CD4-positive, alpha-beta T cell treated with Interleukin-21 for 1 hour (primary cell): ENCODE measurements around the gene PHF12.

Source experiments
- DNase-seq: peaks from one replicate; pipeline ENCODE4 v3.0.0-alpha.2; 2020

Gene PHF12

DNA sequence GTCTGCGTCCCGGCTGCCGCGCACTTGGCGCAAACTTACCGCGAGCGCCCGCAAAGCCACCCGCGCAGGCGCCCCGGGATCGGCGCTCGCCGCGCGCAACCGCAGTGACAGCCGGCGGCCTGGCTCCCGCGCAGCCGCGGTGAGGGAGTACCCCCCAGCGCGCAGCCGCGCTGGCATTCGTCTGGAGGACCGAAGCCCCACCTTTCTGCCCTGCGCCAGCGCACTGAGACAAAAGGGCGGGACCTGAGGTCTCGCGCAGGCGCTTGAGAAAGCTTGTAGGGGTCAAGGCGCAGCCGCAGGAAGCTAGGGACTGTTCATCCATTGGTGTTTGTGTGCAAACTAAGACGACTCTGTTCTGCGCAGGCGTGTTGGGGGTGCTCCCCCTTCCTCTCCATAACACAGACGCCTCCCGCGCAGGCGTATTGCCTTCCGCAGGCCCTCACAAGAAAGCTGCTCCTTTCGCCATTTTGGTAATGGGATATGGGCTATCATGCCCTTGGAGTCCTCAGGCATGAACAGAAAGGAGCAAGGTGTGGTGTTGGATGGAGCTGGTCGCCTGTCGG, at the start of gene PHF12:
PHF12 (minus strand) TSS at position 91 of the 563 bp plus-strand sequence. CDS start 558 bp downstream, outside the sequence.
- peak; percentile 100 for DNase-seq

DNA sequence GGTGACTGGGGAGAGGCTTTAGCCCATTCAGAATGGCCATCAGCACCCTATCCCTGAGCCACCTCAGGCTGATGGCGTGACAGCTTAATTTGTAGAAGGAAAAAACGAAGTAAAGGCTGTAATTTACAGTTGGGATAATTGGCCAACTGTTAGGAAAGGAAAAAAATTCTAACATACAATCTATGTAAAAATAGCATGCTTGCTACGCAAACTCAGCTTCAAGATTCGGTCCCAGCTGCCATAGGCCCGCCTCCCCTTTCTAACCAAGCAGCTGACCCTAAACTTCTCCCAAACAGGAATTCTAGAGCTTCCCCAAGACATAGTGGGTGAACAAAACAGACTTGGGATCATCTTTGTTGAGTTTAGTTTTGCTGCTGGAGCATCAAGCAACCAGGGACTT, 49.7 kb upstream of the PHF12 start:
- DNase-seq = no peak

DNA sequence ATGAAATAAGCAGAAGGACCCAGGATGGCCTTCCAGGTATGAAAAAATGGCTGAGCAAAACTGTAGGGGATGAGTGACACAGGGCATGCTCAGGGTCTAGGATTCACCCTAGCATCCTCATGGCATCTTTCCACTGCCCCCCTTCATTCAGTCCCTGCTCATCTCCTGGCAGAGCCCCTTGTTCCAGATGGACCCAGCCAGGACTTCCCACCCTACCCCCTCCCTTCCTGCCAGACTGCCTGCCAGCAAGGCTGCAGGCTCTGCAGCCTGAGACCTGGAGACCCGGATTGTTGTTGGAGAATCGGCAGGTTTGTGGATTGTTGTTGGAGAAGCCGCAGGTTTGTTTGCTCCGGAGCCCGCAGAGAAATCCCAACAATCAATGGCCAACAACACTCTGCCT, 47.9 kb upstream of the PHF12 start:
- no peak for DNase-seq

DNA sequence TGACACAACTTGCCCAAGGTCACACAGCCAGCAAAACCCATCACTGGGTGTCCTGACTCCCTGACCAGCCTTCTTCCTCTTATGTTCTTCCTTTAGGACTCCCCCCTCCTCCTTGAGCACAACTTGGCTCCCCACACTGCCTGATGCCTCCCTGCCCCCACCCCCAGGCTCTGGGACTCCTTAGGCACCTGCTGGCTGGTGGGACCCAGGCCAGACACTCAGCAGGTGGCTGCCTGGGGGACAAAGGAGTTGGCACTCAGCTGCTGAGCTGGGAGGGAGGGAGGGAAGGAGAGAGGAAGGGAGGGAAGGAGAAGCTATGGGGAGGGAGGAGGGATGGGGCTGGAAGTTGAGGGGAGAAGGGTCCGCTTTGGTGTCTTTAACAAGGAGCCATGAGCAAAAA, 46.5 kb upstream of the PHF12 start:
- no peak for DNase-seq

DNA sequence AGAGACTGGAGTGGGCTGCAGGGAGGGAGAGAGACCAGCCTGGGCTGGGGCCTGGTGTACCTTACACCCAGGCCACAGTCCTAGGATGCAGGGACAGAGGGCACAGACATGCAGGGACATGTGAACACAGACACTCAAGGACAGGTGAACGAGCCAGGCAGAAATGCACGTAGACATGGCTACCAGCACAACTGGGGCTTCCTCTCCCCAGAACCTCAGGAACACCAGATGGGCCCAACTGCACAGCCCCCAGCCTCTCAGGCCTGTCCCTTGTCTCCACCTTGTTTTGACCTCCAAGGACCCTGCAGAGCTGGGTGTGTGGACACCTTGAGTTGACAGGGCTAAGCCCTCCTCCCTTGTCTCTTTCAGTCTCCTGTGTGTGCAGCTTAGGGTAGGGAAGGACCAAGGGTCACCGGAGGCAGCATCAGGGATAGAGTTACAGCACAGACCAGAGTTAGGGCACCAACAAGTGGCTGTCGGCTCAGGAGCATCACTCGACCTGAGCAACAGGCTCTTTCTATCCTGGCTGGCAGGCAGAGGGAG, 45.3 kb upstream of the PHF12 start:
- no peak for DNase-seq

DNA sequence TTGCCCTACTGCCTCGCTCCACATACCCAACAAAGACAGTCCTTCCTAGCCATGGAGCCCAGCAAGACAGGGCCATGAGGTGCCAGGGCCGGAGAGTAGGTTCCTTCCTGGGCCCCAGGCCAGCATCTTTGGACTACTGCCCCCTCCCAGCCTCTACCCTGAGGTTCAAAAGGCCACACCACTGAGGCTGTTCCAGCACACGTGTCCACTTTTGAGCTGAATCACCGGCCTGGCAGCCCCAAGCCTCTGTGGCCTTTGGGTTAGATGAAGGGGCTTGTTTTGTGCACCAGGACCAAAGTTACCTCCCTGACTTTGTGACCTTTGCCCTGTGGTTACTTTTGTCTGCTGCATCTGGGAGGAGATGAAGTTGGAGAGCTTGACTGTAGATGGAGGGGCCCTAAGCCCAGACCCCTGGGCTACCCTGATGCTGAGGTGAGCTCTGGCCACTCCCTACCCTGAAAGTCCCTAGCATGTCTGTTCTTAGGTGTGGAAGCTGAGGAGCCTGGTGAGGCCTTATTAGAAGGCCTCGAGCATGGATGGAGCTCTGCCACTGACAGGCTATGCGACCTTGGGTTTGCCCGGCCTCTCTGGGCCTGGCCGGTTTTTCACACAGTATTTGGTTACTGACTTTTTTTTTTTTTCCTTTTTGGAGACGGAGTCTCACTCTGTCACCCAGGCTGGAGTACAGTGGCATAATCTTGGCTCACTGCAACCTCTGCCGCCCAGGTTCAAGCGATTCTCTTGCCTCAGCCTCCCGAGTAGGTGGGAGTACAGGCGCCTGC, 42.5 kb upstream of the PHF12 start:
- no peak for DNase-seq

DNA sequence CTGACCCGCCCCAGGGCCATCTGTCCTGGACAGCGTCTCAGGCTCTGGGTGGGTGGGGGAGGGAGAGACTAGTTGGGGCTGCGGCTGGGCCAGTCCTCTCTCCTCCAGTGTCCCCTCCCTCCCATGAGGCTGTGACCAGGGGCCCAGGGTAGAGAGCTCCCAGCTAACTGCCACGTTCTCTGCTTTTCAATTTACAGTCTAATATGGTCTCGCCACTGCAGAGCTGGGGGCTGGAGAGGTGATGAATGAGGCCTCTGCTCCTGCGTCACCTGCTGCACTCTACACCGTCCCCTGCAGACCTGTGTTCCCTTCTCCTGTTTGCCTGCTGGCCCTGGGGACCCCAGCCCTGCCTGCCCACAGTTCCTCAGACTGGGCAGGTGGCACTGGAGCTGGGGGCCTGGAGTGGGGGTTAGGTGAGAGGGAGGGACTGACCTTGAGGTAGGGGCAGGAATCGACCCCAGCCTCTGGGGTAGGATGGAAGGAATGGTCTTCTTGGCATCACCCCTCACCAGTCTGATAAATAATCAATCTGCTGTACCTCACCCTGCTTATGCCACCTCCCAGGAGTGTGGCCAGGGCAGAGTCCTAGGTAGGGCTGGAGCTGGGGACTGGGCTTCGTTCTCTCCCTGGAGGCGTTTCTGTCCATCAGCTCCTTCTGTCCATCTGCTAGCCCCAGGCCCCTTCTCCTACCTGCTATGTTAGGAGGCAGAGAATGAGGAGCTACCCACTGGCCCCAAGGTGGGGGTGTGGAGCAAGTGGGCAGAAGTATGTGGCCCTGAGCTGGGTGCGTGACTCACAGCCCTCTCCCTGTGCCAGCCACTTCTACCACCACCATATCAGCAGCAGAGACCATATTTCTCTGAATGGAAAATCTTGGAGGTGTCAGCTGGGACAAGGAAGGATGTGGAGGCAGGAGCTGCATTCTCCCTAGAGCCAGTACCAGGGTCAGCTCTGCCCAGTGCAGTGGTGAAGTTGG, 41.6 kb upstream of the PHF12 start:
- DNase-seq = no peak

DNA sequence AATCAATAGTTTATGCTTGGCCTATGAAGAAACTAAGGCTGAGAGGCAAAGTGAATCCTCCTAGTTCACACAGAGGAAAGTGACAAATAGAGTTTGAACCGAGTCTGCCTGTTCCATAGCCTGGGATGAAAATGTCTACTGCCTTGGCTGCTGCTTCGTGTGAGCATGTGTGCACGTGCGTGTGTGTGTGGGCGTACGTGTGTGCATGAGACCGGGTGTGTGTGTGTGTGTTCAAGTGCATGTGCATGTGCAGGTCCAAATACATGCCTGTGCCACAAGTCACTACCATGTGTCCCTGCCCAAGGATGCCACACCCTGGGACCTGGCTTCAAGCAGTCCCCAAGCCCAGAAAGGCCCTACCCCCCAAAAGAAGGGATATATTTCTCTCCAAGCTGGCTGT, 40.9 kb upstream of the PHF12 start:
- no peak for DNase-seq

DNA sequence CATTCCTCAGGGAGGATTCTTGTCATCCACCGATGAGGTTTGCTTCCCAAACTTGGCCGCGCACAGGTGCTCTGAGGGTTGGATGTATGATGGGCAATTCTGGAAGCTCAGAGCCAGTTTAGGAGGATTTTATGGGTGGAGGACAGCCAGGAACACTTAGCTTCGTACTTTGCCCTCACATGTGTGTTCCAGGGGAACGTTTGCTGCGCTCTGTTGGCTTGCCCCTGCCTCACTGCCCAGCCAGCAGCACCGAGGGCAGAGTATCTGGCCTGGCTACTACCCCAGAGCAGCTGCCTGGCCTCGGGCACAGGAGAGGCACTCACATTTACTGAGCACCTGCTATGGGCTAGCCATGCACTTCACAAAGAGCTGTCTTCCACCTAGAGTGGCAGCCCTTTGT, 40.5 kb upstream of the PHF12 start:
- no peak for DNase-seq

DNA sequence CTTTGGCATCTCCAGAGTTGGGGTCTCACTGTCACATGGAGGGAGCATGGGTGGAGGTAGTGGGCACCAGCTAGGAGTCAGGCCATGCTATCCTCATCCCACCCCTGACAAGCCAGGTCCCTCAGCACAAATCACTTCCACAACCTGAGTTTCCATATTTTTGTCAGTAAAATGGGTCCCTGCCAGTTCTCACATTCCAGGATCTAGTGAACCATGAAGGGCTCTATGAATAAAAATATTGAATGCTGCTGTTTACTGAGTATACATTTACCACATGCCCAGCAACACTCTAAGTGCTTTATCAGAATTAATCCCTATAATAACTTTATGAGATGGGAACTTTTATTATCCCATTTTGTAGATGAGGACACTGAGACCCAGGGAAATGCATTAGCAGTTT, 37.7 kb upstream of the PHF12 start:
- DNase-seq = no peak

DNA sequence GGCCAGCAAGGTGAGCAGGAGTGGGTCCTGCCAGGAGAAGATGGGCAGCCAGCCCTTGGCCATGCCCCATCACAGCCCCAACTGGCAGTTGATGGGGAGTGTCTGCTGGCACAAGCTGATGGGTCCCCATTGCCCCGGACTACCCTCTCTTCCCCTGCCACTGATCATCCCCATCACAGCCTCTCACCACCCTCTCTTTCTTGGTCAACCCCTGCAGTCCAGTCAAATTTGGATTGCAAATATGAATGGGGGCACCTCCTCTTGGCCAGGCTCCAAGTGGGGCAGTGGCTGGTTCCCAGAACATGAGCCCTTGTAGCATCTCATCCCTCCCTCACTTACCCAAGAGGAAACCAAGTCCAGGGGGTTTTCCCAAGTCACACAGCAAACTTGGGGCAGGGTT, 37.2 kb upstream of the PHF12 start:
- no peak for DNase-seq

DNA sequence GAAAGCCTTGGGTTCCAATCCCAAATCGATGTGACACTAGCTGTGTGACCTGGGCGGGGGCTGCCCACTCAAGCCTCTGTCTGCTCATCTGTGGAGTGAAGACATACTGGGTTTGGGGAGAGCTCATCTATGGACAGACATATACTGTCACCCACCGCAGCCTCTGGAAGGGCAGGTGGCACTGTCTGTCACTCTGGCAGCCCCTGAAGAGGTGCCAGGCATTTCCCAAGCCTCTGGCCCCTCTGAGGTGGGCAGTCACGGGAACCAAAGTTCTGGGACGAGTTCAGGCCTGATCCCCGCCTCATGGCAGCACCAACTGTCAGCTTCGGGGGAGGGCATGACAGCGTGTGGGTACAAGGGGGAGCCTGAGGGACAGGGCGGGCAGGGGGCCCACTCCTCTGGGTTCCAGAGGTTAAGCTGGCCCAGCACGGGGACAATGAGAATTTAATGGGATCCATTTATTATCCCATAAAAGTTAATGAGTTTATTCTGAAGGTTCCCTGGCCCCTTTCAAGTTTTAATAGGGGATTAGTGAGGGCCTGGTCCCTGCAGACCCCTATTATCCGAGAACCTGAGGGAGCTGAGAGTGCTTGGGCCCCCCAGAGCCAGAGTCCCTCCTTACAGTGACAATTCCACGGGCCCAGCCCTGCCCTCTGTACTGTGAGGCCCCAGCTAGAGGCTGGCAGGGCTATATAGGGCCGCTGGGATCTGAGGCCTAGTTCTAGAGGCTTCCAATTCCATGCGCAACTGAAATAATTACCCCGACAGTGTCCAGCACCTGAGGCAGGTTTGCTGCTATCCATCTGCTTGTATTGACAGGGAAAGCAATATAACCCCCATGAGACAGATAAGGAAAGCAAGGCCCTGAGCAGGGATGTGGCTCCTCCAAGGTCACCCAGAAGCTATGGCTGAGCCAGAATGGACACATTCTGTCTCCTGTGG, 35.7 kb upstream of the PHF12 start:
- DNase-seq = no peak

DNA sequence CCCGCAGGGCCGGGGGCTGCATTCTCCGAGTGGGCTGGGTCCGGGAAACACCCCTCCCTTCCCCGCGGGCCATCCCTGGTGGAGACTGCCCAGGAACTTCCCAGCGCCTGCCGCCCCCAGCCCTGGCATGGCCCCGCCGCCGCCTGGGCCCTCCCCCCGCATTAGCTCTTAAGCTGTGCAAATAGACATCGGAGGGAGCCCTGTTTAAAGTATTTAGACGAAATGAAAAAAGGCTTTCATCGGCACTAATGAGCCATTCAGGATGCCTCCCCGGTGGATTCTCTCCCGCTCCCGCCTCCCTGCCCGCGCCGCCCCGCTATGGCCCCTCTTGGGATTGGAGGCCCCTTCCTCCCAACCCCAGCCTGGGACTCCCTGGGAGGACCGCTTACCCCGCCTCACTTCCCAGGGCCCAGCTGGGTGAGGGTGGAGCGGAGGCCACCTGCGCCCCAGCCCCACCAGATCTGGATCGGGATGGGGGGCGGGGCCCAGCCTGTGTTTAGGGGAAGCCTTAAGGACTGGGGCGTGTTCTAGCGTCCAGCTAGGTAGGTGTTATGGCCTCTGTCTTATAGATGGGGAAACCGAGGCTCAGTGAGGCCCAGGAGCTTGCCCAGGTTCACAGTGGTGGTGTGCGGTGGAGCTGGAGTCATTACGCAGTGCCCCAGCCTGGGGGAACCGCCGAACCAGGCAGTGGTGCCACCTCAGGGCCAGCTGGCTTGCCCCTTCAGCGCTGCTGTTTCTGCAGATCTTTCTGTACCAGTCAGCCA, 34.8 kb upstream of the PHF12 start:
- no peak for DNase-seq

DNA sequence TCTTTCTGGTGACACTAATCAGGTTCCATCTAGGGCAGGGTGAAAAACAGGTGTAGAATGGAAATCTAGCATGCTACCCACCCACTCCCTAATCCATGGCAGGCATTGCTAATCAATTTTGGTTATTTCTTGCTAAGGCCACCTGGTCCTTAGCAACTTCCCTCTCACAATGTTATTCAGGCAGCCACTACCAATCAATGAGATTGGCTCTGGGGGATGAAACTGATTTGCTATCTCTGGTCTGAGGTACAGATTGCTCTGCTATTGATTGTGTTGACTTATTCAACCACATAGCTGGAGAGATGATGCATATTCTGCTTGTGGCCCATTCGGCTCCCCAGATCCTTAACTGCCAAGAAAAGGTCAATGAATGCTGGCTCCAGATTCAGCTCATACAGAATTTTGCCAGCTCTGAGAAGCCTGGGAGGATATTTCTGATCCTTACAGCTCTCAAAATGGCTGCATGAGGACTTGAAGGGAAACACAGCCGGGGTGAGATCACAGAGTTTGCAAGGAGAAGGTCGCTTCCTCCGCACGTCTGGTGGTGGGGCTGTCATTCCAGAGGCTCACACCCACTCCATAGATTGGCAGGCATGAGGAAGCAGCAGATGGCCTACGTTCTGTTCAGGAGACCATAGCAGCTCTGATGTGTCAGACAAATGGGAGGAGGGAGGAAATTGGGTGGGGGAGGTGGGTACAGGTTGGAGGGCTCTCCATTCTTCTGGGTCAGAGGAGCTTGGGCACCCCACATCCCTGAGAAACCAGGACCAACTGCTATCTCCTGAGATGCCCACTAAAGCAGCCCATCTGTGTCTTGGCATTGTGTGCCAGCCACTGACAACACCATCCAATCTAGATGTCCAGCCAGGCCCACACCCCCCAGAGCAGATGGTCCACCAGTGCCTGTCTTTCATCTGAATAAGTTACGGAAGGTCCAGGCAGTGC, 32.2 kb upstream of the PHF12 start:
- no peak for DNase-seq

DNA sequence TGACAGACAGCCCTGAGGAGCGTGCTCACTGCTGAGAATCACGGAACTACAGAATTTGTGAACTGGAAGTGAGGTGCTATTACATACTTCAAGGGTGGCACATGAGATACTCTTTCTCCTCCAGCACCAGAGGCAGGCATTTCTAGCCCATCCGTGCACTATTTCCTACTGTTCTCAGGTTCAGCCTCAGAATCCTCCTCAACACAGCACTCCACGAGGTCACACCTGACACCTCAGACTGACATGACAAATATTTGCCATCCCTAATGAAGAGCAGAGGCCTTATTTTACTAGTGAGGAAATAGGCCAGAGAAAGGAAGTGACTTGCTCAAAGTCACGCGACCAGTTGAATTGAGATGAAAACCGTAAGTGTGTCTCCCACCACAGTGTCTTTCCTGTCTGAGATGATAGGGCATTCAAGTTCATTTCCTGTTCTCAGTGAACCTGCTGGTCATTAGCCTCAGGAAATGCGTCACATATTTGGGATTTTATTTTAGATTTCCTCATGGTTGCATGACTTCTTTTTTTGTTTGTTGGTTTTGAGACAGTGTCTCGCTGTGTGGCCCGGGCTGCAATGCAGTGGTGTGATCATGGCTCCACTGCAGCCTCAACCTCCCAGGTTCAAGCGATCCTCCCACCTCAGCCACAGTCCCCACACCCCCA, 30.9 kb upstream of the PHF12 start:
- DNase-seq = peak; percentile 89

DNA sequence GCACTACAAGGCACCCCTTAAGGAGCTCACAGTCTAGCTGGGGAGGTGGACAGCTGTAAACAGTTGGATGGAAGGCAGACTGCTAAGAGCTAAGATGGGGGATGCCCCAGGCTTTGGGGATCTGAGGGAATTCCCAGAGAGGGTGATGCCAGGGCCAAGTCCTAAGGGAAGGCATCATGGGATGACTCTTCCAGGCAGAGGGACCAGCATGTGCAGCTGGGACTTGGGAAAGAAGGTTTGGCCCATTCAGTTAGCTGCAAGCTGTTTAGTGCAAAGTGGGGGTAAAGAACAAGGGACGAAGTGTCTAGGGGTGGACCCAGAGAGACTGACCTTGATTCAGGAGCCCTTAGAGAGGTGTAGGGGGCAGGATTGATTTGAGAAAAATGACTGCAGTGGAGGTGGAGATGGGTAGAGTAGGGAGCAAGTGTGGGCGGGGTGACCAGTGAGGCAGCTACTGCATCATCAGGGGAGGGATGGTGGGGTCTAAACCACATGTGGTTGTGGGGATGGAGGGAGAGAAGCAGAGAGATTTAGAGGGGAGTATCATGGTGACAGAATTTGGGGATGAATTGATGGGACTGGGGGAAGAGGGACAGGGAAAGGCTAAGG, 27.1 kb upstream of the PHF12 start:
- no peak for DNase-seq

DNA sequence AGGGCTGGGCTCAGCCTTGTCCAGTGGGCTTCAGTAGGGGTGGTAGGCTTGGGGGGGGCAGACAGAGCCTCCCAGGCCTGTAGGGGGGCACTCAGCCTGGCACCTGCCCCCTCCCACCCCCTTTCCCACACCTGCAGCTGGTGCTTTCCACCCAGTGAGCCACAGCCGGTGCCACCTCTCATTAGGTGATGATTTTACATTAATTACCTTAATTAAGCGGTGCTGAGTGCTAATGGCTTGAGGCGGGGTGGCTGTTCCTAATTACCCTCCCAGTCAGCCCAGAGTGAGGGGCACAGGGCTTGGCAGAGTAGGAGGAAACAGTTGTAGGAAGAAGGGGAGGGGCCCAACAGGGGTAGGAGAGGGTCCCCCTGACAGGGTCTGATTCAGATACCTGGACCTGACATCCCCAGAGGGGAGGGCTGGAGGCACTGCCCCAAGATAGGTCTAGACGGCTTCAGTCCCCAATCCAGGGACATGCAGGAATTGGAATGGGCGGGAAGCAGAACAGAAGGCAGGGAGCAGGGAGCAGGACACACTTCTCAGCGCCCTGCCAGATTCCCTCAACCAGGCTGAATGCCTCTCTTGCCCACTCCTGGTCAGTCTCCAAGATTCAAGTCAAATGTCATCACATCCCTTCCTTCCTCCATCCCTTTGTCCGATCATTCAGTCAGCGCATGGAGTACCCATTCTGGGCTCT, 26.5 kb upstream of the PHF12 start:
- DNase-seq = no peak

DNA sequence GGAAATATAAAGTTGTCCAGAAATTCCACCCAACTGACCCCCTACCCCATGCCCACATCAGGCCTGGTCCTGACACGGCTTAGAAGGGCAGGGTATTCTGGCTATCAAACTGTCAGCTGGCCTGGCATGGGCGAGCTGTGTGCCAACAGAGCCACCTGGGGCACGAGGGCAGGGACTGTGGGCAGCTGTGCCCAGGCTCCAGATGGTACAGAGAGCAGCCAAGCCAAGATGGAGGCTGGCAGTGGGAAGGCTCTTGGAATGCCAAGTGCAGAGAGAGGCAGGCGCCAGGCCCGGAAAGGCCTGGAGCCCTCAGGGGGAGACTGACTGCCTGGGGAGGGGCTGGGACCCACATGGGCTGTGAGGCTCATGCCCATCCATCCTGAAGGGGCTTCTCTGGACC, 24.3 kb upstream of the PHF12 start:
- no peak for DNase-seq

DNA sequence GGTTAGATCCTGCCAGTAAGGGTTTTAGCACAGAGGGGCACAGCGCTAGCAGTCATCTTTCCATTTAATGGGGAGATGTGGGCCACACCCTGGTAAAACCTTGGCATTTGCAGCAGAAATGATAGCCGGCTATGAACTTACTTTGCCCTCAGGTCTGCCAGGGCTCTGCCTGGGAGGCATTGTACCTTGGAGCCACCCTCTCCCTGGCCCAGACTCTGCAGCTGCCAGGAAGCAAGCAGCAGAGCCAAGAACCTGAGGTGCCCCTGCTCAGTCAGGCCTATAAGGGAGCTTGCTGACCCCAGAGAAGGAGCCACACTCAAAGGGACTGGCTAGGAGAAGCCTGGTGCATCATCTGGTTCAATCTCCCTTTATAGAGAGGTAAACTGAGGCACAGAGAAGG, 23.7 kb upstream of the PHF12 start:
- DNase-seq = no peak
